HFF-Myc (cell line): Measurements from ENCODE around the gene RAB15.

Source experiments
- DNase-seq: peaks from one replicate; pipeline ENCODE4 v3.0.0-alpha.2; 2011; ENCODE audit warnings: low read depth; ENCODE audit errors: extremely low read depth
- H3K4me3 ChIP-seq: replicated peaks from 2 replicates; pipeline ENCODE4 v1.5.1; 2011; ENCODE audit warnings: low read depth, mild to moderate bottlenecking, control low read depth, low read length
- CTCF ChIP-seq: IDR thresholded peaks from 2 replicates; pipeline ENCODE4 v1.5.1; 2012; ENCODE audit warnings: mild to moderate bottlenecking, low read depth, low read length, control low read depth; ENCODE audit errors: missing control alignments

The RAB15 gene

GRCh38 chr14:64942531-64943111 lies 29.5 kb downstream of the RAB15 start, which contains the start of gene GPX2:
Gene GPX2 (minus strand): TSS chr14:64942745. CDS start chr14:64942726, 19 bp downstream.
- no peak for DNase-seq
- H3K4me3 ChIP-seq: no peak within 1 kb of the TSS
- no peak for TF ChIP-seq CTCF

DNA sequence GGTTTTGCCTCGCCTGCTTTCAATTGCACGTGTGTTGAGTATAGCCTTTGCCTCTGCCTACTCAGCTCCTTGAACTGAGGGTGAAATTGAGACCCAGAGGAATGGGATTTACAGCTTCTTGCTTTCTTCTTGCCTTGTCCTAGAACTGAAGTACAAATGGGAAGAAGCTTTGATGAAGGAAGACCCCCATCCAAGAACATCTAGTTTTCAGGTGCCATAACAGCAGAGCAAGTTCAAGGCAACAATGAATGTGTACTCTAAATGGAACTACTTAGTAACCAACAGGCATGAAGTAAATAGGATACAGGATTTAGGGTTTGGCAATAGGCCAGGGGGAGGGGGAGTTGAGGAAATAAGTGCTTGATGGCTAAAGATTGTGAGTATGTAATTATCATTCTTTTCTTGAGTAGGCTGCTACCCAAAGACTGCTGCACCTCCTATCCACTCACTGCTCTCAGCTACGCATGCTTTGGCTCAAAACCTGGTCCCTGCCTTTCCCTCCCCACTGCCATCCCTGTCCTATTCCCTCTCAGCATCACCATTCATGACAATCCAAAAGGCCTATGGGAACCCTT lies 31.7 kb downstream of the RAB15 start:
- no peak for TF ChIP-seq CTCF
- no peak overlapping the region for H3K4me3 ChIP-seq
- no peak for DNase-seq

DNA sequence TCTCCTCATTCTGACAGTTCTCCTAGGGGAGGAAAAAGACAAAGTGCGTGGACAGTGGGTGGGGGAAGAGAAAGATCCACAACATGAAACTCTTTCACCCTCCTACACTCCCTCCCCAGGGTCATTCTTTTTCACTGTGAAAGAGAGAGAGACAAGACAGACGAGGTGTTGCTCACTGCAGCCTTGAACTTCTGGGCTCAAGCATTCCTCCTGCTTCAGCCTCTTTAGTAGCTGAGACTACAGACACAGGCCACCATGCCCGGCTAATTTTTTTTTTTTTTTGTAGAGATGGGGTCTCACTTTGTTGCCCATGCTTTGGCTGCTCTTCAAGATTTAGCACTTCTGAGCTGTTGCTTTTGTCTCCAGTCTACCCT lies 32.3 kb downstream of the RAB15 start:
- DNase-seq: no peak
- no peak for TF ChIP-seq CTCF
- no peak overlapping the region for H3K4me3 ChIP-seq

DNA sequence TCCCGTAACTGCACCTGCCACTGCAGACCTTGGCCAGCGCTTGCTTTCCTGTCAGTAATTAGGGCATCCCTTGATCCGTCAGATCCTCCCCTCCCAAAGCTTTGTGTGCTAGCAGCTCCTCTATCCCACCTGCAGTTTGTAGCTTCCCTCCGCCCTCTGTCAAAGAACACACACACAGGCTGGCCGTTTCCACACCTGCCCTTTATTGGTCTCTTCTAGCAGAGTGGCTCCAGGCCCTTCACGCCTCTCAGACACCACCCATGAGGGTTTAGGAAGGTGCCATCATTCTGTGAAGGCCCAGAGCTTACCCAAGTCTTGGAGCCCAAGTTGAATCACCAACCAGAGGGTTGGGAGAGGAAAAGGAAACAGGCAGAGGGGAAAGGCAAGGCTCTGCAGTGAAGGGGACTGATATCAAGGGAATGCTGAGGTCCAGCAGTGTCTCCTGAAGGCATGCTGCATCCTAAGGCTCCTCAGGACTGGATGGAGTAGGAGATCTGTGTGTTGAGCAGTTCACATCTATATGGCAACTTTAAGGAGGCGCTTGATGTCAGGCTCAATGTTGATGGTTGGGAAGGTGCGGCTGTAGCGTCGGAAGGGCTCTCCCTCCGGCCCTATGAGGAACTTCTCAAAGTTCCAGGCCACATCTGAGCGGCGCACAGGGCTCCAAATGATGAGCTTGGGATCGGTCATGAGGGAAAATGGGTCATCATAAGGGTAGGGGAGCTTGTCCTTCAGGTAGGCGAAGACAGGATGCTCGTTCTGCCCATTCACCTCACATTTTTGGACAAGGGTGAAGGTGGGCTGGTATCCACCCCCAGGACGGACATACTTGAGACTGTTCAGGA lies 32.9 kb downstream of the RAB15 start:
- TF ChIP-seq CTCF: no peak
- DNase-seq: no peak
- H3K4me3 ChIP-seq: no peak overlapping the region

GRCh38 chr14:64937821-64938193 lies 34.3 kb downstream of the RAB15 start:
- no peak for DNase-seq
- TF ChIP-seq CTCF: peak; percentile 17
- H3K4me3 ChIP-seq: no peak overlapping the region

GRCh38 chr14:64937171-64937820 lies 34.8 kb downstream of the RAB15 start:
- H3K4me3 ChIP-seq: no peak overlapping the region
- no peak for DNase-seq
- no peak for TF ChIP-seq CTCF
